HPDE6-E6E7 (cell line): ENCODE data around the gene MITF.

Experiments used
- DNase-seq: peaks from one replicate; pipeline ENCODE4 v3.0.0; 2011; ENCODE audit warnings: missing footprints; ENCODE audit errors: extremely low spot score

The MITF gene

GRCh38 chr3:69761896-69762767, 22.9 kb downstream of the MITF start:
- no peak for DNase-seq

GRCh38 chr3:69762768-69763229, 23.5 kb downstream of the MITF start:
- DNase-seq, result no peak

- DNase-seq, result no peak
Measured at GRCh38 chr3:69763458-69763857, 24.2 kb downstream of the MITF start.

GRCh38 chr3:69764121-69764741, 25.0 kb downstream of the MITF start:
- DNase-seq, result no peak

- no peak for DNase-seq
Measured at GRCh38 chr3:69764861-69765260, 25.6 kb downstream of the MITF start.

GRCh38 chr3:69766638-69767037, 27.4 kb downstream of the MITF start:
- no peak for DNase-seq

- DNase-seq, result no peak
Measured at GRCh38 chr3:69767571-69767970, 28.3 kb downstream of the MITF start.

- DNase-seq, result no peak
Measured at GRCh38 chr3:69768438-69768837, 29.2 kb downstream of the MITF start.

- DNase-seq, result peak; percentile 15
Measured at GRCh38 chr3:69770219-69770618, 31.0 kb downstream of the MITF start.

GRCh38 chr3:69770976-69771634, 31.8 kb downstream of the MITF start:
- no peak for DNase-seq

GRCh38 chr3:69772152-69772867, 33.0 kb downstream of the MITF start:
- no peak for DNase-seq

GRCh38 chr3:69774029-69774428, 34.8 kb downstream of the MITF start:
- no peak for DNase-seq

- no peak for DNase-seq
Measured at GRCh38 chr3:69775751-69776150, 36.5 kb downstream of the MITF start.

- DNase-seq, result no peak
Measured at GRCh38 chr3:69776289-69776688, 37.0 kb downstream of the MITF start.

GRCh38 chr3:69776920-69777581, 37.8 kb downstream of the MITF start:
- DNase-seq, result no peak

GRCh38 chr3:69777582-69777967, 38.3 kb downstream of the MITF start:
- no peak for DNase-seq

GRCh38 chr3:69781593-69781992, 42.3 kb downstream of the MITF start:
- DNase-seq, result no peak

- peak; percentile 42 for DNase-seq
Measured at GRCh38 chr3:69784954-69785514, 45.8 kb downstream of the MITF start.

GRCh38 chr3:69785769-69786320, 46.6 kb downstream of the MITF start:
- no peak for DNase-seq

- DNase-seq, result no peak
Measured at GRCh38 chr3:69786854-69787253, 47.6 kb downstream of the MITF start.
